Measurements from ENCODE around the gene PCDH9.
A peak's percentile ranks its signal among the peaks of the same experiment; 100 is the strongest.

PCDH9 gene

GRCh38 chr13:66977161-66977560 is 253.0 kb downstream of the PCDH9 start:
- DNase-seq (ENCODE audit: low spot score) (no peak), FAIRE-seq (no peak)

GRCh38 chr13:66974889-66975288 is 255.2 kb downstream of the PCDH9 start:
- DNase-seq (ENCODE audit: low spot score): no peak
- no peak for FAIRE-seq

DNA sequence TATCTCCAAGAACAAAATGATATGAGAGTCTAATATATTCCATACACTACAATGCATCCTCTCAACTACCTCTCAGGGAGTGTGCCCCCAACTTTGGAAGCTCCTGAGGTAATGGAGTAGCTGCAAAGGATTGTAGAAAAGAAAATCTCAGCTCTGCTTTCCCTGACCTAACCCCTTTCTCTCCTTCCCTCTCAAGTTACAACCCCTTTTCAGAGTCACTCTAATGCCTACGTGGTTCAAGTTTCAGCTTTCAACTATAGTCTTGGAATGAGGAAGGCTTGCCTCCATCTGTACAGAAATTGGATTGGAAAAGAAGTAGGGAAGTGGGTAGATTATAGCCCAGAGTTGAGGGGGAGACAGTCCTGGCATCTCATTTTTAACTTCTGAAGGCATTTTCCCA is 256.0 kb downstream of the PCDH9 start:
- FAIRE-seq (no peak), DNase-seq (ENCODE audit: low spot score) (no peak)

GRCh38 chr13:66972659-66973058 is 257.5 kb downstream of the PCDH9 start:
- FAIRE-seq: no peak
- DNase-seq (ENCODE audit: low spot score): no peak

DNA sequence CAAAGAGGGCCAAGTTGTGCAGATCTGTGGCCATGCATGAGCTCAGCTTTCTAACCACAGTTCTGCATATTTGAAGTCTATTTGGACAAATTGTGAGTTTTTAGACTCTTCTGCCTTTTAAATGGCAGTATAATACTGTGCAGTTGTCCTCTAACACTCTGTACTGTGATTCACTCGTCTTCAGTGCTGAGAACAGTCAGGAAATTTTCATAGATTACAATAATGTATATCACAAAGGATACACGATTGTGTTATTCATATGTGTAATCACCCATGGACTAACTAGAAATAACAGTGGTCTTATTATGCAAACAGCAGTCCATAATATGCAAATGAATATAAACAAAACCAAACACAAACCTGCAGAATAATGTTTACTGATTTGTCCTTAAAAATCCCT is 259.1 kb downstream of the PCDH9 start:
- DNase-seq (ENCODE audit: low spot score): no peak
- no peak for FAIRE-seq

- FAIRE-seq: no peak
These were observed 260.8 kb downstream of the PCDH9 start for GRCh38 chr13:66969291-66969690.

DNA sequence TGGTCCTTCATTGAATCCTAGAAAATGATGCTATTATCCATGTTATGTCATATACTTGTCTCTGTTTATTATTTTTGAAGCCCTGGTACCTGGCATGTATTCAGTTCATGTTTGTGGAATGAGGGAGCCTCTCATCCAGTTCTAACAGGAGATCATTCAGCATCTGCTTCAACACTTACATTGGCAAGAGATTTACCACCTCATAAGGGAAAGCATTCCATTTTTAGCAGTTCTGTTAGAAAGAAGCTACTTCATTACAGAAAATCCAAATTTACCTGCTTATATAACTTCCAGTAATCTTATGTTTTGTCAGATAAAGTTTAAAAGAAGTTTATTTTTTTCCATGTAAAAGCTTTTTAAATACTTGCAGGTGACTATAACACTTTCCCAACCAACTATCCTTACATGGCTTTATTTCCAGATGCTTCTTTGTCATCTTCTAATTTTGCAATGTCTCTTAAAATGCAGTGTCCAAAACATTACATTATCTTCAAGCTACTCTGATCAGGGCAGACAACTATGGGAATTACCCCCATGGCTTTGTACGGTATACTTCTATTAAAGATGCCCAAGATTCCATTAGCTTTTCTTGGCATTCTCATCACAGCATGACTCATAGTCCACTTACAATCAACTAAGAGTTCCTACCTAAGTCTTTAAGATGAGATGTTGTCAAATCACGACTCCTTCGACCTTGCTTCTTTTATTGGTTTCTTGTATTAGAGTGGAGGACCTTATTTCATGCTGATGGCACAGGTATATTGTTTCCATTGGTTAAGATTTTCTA is 262.1 kb downstream of the PCDH9 start:
- no peak for DNase-seq (ENCODE audit: low spot score)
- no peak for FAIRE-seq

More at GRCh38 chr13:66969291-66969690, 260.8 kb downstream of the PCDH9 start:
- no peak for DNase-seq (ENCODE audit: low spot score)

DNA sequence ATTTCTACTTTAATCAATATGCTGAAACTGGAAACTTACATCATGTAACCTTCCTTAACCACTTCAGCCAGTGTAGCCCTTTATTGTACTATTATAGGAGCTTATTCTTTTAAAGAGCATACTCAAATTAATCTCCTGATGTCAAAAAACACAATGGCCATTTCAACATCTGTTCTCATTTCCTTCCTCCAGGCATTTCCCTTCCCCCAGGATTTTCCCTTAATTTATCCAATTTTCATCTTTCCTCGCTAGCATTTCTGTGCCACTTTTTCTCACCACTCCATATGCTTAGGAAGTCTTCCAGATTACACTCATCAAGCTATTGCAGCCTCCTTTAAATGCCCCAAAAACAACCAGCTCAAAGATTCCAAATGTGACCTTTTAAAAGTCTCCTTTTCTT is 265.0 kb downstream of the PCDH9 start:
- FAIRE-seq (no peak), DNase-seq (ENCODE audit: low spot score) (no peak)

DNA sequence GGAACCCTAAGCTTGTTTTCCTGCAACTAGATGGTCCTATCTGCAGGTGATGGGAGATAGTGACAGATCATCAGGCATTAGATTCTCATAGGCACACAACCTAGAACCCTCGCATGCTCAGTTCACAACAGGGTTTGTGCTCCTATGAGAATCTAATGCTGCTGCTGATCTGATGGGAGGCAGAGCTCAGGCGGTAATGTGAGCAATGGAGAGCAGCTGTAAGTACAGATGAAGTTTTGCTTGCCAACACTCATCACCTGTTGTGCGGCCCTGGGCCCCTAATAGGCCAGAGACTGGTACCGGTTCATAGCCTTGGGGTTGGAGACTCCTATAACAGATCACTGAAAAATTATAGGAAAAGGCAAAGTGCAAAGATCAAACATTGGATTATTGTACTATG is 267.2 kb downstream of the PCDH9 start:
- FAIRE-seq (no peak), DNase-seq (ENCODE audit: low spot score) (no peak)

GRCh38 chr13:66958611-66959010 is 271.5 kb downstream of the PCDH9 start:
- no peak for FAIRE-seq
- no peak for DNase-seq (ENCODE audit: low spot score)

DNA sequence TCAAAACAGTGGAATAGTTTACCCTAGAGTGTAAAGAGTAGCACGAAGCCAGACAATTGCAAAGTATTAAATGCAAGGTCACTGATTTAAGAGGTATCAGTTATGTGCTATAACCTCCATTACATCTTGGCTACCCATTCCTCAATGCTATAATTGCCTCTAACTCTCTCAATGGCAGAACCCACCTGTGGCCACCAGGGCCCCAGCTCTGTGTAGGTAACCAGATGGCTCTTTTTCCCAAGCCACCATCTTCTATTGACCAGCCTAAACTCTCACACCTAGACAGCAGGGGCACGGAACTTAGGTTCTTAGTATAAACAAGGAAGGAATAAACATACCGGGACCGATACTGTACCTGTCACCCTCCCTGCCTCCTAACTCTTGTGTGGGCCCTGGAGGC is 277.6 kb downstream of the PCDH9 start:
- FAIRE-seq (no peak), DNase-seq (ENCODE audit: low spot score) (no peak)

DNA sequence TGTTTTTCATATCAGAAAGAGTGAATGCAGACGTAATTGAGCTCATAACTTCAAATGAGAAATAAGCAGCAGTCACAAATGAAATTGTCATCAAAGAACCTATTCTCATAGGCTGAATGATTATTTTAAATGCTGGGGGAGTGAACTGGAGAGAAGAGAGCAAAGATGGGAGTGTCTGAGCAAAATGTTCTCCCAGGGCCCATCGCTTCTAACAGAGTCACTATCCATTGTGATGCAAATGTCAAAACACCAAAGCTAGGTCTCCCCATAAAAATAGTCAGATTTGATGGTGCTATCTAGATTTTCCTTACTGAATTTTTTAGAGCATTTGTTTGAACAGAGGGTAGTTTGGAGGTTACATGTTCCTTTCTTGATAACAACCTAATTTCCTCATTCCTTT is 278.7 kb downstream of the PCDH9 start:
- DNase-seq (ENCODE audit: low spot score) (no peak), FAIRE-seq (no peak)

GRCh38 chr13:66950666-66951065 is 279.5 kb downstream of the PCDH9 start:
- no peak for DNase-seq (ENCODE audit: low spot score)

GRCh38 chr13:66948910-66949309 is 281.2 kb downstream of the PCDH9 start:
- no peak for DNase-seq (ENCODE audit: low spot score)
- FAIRE-seq: no peak

More at GRCh38 chr13:66950666-66951065, 279.5 kb downstream of the PCDH9 start:
- no peak for FAIRE-seq

DNA sequence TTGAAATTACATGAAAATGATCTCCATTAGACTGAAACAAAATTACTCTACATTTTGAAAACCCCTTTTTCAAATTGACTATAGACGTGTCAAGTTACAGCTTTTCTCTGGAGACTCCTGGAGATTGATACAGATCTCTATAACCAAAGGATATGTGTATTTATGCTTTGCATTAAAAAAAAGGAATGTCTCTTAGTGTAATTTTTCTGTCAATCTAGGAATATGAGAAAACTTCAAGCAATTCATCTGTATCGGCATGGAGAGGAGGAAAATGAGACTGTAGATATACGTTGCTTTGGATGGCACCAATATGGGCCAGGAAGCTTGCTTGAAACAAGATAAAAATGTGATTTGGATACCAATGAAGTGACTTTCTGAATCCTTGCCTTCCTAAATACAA is 286.6 kb downstream of the PCDH9 start:
- no peak for DNase-seq (ENCODE audit: low spot score)
- FAIRE-seq: no peak

- DNase-seq (ENCODE audit: low spot score): no peak
- no peak for FAIRE-seq
These were observed 290.0 kb downstream of the PCDH9 start for GRCh38 chr13:66940113-66940512.

DNA sequence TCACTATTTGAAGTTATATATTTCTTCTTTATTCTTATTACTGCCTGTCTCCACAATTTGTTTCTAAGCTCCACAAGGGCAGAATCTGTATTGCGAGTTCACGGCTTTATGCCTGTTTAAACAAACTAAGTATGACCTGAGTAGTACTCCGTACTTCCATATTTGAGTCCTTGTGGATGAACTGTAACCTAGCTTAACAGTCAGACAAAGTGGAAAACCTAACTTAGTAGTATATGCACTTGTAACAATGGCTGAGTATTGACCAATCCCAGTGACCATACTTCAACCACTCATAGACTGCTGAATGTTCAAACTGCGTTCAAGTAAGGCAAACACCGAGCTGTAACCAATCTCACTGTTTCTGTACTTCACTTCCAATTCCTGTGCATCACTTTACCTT is 292.7 kb downstream of the PCDH9 start:
- DNase-seq (ENCODE audit: low spot score) (no peak), FAIRE-seq (no peak)

DNA sequence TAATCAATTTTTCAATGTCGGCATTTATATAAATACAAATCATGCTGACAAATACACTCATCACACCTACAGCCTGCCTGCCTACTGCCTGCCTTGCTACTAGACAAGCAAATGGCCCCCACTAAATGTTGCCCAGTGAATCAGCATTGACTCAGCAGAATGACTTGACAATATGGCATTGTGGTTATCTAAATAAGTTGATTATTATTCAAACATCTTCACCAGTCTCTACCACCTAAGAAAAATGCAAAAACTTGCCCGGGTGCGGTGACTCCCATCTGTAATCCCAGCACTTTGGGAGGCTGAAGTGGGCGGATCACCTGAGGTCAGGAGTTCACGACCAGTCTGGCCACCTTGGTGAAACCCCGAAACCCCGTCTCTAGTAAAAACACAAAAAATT is 296.1 kb downstream of the PCDH9 start:
- peak; percentile 88 for DNase-seq (ENCODE audit: low spot score)
- FAIRE-seq: peak; percentile 96

DNA sequence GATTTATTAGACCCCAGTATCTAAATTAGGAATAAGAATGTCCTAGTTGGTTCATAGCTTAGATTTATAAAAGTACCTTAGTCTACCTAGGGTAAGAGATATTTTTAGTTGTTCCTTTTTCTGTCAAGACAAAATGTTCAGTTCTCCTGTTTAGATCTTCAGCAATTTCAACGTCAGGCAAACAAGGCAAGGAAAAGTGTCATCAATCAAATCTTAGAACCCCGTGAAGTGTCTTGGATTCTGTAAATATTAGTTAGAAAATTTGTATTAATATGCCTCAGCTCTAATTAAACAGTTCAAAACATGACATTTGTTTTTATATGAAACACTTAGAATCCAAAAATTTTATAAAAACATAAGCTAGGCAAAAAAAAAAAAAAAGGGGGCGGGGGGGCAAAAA is 296.6 kb downstream of the PCDH9 start:
- FAIRE-seq (no peak), DNase-seq (ENCODE audit: low spot score) (no peak)

DNA sequence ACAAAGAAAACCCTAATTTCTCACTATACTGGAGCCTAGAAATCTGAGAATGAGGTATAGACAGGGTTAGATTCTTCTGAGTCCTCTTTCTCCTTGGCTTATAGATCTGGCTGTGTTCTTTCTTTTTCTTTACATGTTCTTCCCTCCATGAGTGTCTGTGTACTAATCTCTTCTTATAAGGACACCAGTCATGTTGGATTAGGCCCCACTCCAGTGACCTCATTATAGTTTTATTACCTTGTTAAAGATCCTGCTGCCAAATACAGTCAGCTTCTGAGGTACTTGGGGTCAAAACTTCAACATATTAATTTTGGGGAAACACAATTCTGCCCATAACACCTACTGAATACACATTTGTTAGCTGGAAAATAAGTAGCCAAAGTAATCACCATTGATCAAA is 302.6 kb downstream of the PCDH9 start:
- no peak for FAIRE-seq

GRCh38 chr13:66926851-66927524 is 303.1 kb downstream of the PCDH9 start:
- no peak for FAIRE-seq
- no peak for DNase-seq (ENCODE audit: low spot score)

More for the DNA sequence above, 302.6 kb downstream of the PCDH9 start:
- no peak for DNase-seq (ENCODE audit: low spot score)

- FAIRE-seq: no peak
- no peak for DNase-seq (ENCODE audit: low spot score)
These were observed 303.8 kb downstream of the PCDH9 start for GRCh38 chr13:66926200-66926850.

All from RCC 7860 (cell line).